Mammary epithelial cell (primary cell): Measurements from ENCODE around the gene ARL6.
A peak's percentile ranks its signal among the peaks of the same experiment; 100 is the strongest.

ENCODE experiments used
- EZH2 ChIP-seq: IDR thresholded peaks from 2 replicates; pipeline ENCODE4 v1.6.1; 2012; ENCODE audit warnings: low read length, inconsistent platforms, borderline replicate concordance
- TF ChIP-seq, protein P1 (sequence below), 2 donors: IDR thresholded peaks in 1 of 2; conservative IDR thresholded peaks in 1 of 2; 2 replicates each; pipeline ENCODE4 v1.5.1; 2011 to 2012; ENCODE audit warnings: inconsistent platforms in 2 of 2, low read length in 2 of 2, mild to moderate bottlenecking in 2 of 2, control low read depth in 1 of 2, low read depth in 1 of 2; ENCODE audit not compliant: insufficient read depth in 1 of 2; ENCODE audit errors: extremely low read depth in 1 of 2

DNA sequence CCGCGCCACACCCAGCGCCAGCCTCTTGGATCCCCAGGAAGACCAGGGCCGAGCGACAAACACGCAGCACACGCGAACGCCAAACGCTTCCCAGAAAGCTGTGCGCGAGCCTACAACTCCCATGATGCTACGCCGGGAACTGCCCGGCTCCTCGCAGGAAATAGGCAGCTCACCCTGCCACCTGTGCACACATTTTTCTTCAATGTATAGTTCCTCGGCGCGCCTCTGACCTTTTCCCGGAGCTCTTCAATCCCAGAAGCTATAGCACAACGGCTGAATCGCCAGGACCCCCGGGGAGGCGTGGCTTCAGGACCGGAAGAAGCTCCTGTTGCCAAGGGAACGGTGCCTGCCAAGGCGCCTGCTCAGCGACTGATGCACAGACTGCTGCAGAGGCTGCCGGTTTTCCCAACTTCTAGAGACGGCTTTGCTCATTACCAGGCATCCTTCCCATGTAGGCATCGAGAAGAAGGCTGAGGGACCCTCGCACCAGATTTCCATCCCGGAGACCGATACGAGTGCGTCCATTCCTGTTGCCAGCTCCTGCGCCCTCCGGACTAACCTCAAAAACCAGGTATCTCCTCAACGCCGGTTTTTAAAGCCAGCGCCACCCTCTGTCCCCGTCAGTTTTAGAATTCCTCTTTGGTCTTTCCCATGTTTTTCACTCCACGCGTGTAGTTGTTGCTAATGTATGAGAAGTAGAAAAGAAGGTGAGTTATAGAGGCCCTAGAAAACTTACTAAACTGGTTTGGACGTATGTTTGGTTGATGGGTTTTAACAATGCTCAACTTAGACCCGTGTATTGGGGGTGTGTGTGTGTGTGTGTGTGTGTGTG, at the start of gene ARL6:
- TF ChIP-seq, protein P1, sequence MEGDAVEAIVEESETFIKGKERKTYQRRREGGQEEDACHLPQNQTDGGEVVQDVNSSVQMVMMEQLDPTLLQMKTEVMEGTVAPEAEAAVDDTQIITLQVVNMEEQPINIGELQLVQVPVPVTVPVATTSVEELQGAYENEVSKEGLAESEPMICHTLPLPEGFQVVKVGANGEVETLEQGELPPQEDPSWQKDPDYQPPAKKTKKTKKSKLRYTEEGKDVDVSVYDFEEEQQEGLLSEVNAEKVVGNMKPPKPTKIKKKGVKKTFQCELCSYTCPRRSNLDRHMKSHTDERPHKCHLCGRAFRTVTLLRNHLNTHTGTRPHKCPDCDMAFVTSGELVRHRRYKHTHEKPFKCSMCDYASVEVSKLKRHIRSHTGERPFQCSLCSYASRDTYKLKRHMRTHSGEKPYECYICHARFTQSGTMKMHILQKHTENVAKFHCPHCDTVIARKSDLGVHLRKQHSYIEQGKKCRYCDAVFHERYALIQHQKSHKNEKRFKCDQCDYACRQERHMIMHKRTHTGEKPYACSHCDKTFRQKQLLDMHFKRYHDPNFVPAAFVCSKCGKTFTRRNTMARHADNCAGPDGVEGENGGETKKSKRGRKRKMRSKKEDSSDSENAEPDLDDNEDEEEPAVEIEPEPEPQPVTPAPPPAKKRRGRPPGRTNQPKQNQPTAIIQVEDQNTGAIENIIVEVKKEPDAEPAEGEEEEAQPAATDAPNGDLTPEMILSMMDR (conservative IDR thresholded peaks at IDR 0.05 in 1 of 2, IDR thresholded peaks at IDR 0.05 in 1 of 2; ENCODE audit: extremely low read depth in 1 of 2, insufficient read depth in 1 of 2, low read depth in 1 of 2, low read length in 2 of 2): peak in 1 of 2 donors; percentile 22
- no peak for TF ChIP-seq EZH2
